ENCODE data around the gene CHRNA7.

CHRNA7 gene

DNA sequence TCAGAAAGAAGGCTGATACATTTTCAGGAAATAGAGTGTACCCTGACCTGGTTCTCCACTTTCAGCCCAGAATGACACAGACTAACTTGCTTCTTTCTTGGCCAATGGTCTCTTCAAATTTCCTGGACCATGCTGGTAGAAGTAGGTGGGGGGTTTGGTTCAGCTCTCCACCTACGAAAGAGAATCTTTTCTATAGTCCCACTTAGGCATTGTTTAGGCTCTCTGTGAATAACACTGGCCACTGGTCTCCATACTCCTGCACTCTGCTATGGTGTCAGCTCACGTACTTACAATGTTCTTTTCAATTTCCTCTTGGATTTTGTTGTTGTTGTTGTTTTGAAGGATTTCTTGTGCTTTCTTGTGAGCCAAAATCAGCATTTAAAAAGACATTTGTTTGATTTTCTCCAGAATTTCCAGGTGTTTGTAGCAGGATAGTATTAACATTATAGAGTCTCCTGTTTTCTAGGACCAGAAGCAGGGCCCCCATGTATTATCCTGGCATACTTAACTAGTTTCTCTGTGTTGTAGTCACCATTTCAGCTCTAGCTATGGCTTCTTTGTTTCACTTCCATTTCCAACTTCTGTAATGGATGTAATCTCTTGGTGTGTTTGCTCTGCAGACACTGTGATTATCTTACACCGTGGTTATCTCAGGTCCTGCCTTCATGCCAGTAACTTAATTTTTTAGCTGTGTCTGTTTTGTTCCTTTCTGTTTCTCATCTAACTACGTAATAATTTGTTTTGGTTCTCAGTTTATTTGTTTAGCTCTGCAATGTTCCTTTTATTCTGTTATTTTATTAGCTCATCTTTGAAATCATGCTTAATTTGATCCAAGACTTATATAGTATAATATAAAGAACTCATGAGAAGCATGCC is 61.4 kb downstream of the CHRNA7 start:
- FAIRE-seq: no peak

- no peak for FAIRE-seq
Measured at GRCh38 chr15:32096213-32096612, 65.9 kb downstream of the CHRNA7 start.

- FAIRE-seq: no peak
Measured at GRCh38 chr15:32096916-32097617, 66.8 kb downstream of the CHRNA7 start.

- no peak for FAIRE-seq
Measured at GRCh38 chr15:32098033-32098432, 67.7 kb downstream of the CHRNA7 start.

DNA sequence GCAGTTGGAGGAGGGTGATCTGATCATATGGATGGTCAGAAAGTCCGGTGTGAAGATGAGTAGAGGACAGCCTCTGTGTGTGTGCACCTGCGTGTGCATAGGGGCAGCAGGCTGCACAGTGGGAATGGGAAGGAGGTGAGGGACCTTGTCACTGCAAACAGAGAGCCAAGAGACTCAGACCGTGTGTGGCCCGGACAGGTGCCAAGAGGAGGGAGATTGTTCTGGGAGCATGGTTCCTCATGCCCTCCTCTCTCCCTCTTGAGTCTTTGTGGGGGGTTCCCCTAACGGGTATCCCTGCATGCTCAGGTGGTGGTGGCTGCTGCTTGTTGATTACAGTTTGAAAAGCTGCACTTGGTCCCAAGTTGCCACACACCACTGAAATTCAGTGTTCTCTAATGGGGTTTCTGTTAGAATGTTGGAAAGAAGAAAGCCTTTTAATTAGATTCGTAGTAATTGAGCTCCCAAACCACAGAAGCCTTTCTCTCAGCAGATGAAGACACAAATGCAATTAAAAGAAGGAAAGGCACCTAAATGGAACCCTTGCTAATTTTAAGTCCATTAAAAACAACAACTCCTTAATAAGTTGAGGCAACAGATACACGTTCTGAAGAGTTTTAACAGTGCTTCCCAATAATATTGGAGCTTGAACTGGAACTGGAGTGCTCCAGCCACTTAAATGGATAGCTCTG is 68.9 kb downstream of the CHRNA7 start:
- FAIRE-seq: no peak

- no peak for FAIRE-seq
Measured at GRCh38 chr15:32099956-32100684, 69.8 kb downstream of the CHRNA7 start.

GRCh38 chr15:32104061-32104995 is 74.0 kb downstream of the CHRNA7 start:
- FAIRE-seq: no peak

GRCh38 chr15:32105258-32106241 is 75.2 kb downstream of the CHRNA7 start:
- no peak for FAIRE-seq

DNA sequence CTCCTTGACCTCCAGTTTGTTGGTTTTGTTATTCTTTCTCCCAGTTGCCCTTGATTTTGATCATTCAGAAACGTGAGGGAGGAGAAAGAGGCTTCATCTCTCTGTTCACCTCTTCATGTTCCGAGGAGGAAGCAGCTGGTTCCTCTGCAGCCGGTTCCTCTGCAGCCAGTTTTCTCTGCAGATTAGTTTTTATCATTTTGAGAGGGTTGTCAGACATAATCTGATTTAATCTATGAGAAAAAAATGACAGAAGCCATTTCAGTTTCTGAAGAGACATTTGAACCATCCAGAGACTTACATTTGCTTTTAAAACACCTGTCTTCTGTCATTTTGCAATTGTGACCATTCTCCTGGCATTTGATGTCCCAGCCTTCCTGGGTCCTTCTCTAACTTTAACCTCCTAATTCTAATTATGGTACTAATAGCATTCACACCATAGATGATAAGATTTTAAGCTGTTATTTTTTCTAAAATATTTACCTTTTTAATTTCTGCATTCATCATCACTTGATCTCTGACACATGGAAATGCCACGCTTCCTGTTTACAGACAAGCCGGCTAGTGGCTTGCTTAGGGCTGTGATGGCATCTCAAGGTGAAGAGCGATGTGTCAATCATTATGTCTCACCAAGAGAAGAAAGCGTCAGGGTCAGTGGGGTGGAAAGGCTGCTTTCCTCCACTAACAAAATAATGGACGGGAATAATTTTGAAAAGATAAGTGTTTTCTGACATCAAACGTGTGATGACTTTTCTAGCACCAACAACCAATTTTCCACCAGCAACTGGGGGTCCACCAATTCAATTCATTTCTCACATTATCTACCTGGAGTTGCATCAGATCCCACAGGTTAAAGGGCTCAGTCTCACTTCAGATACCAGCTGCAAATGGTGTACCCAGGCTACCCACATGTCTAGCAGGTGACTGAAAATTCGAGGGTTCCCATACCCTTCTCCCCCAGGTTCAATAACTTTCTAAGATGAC is 76.4 kb downstream of the CHRNA7 start:
- FAIRE-seq: no peak

DNA sequence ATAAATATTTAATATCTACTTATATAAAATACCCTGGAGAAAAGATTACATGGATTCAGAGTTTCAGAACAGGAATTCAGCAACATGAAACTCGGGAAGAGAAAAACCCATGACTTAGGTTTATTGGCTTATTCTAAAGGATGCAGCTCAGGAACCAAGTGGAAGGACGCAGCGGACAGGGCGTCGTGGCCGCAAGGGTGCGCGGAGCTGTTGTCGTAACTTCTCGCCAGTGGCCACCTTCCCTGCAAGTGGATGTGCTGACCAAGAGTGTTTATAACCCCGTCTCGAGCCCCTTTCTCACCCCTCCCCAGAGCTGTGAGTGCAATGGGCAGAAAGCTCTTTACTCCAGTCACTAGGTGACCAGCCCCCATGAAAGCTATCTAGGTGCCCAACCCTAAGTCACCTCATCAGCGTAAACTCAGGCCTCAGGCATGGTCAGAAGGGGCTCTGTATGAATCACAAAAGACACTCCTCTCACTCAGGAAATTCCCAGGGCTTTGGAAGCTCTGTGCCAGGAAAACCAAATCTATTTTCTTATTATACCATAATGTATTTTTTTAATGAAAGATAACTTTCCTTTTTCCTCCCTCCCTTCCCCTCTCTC is 77.3 kb downstream of the CHRNA7 start:
- FAIRE-seq: no peak

- no peak for FAIRE-seq
Measured at GRCh38 chr15:32108661-32109060, 78.3 kb downstream of the CHRNA7 start.

DNA sequence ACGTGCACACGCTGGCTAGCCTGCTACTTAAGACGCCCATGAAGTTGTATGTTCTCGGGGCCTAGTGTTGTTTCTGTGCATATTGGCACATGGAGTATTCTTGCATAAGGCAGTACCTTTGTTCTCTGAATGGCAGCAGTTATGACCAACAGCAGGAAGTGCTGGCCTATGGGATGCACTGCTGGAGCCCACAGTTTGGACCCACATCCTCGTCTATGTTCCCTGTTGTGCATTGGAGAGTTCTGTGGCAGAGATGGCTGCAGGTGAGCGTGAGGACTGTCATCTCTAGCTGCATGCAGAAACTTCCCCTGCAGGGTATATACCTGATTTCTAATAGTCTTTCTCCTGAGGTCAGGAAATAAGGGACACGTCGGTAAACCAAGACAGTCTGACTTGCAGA is 81.8 kb downstream of the CHRNA7 start:
- no peak for FAIRE-seq

DNA sequence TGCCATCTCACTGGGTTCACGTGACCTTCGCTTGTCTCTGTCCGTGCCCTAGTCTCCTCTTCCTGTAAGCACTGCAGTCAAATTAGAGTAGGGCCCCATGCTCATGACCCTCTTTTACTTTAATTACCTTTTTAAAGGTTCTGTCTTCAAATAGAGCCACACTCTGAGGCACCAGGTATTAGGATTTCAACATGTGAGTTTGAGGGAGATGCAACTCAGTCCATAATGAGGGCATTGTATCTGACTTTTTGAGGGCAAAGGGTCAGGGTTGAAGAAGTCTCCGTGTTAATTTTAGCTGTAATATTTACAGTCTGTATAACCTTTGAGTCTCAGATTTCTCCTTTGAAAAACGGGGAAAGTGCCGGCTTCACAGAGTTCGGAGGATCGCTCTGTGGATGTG is 82.9 kb downstream of the CHRNA7 start:
- no peak for FAIRE-seq

DNA sequence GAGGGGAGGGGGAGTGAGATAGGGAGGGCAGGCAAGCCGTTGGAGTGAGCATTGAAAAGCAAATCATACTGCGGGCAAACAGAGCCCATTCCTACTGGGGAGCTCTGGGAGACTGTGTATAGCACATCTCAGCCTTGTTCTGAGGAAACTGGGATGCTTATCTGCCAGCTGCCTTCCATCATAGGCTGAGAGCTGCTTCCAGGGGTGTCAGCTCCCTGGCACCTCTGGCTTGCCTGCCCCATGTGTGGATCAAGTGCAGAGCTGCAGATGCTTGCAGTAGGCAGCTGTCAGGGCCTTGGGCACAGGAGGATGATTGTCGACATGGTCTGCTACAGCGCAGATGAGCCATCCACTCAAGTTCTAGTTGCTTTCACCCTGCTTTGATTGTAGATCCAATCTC is 86.8 kb downstream of the CHRNA7 start:
- no peak for FAIRE-seq

DNA sequence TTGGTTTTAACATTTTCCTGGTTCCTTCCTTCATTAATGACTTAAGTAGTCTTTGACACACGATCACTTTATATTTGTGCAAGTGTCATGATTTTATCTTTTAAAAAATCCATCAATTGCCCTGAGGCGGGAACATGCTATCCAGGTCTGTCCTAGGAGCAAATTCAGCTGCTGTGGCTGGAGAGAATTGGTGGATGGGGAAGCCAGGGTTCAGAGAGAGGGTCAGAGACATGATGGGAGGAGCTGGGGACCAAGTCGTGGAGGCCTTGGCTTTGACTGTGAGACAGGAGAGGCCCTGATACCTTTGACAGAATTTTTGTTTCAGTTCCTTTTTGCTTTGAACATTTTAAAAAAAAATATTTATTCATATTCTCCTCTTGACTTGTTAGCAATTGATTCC is 89.0 kb downstream of the CHRNA7 start:
- no peak for FAIRE-seq

DNA sequence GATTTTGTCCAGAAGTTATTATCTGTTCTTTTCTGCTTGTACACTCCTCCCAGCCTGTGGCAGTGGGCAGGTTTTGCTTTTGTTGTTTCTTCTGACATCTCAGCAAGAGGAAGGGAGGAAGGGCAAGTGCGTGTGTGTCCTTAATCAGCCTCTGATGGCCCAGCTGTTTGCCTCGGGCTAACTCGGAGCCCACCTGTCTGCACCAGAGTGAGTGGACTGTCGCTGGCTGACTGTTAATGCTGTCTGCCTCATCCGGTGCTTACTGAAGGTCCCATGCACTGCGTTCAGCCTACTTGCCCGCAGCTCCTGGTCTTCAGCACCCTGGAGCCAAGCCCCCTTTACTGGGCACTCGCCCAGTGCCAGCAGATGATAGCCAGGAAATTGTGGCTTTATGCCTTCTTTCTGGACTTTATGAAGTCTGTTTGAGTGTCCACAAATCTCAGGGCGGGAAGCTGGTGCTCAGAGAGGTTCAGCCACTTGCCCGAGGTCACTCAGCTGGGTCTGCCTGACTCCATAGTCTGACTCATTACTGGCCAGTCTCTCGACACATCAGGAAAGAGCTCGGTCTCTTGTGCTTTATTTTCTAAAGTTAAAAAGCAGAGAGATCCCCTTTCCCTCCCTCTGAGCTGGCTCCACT is 89.5 kb downstream of the CHRNA7 start:
- FAIRE-seq: no peak

GRCh38 chr15:32120577-32121383 is 90.5 kb downstream of the CHRNA7 start:
- no peak for FAIRE-seq

DNA sequence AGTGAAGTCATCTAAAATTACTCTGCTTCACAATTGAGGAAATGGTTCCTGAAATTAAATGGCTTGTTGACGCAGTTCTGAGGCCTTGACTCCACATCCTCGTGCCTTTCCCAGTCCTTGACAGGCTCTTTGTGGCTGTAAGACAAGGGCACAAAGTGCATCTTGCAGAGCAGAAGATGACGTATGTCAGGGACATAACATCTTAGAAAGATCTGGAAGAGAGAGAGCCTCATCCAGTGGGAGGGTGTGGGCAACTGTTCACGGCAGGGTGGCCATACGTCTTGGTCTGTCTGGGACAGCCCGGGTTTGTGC is 91.0 kb downstream of the CHRNA7 start:
- FAIRE-seq: no peak
